Prostate gland (tissue), 2 donors: ENCODE measurements around the gene WDFY2. TPM values are rescaled to one million over a fixed set of nuclear protein-coding genes. Genes with fewer than 3 reads are reported as not detected.
A peak's percentile ranks its signal among the peaks of the same experiment; 100 is the strongest.

Experiments
- DNase-seq: peaks from one replicate; pipeline ENCODE4 v3.0.0-alpha.2; 2019; ENCODE audit warnings: low spot score
- H3K27ac ChIP-seq, 2 donors: fragments of 200-600 bp; sonication (generic); 2 replicates each; pipeline ENCODE4 v1.5.1; 2017 to 2019
- H3K27me3 ChIP-seq: fragments of 200-600 bp; sonication (generic); replicated peaks from 2 replicates; pipeline ENCODE4 v1.5.1; 2019; ENCODE audit not compliant: insufficient read depth
- H3K36me3 ChIP-seq, 2 donors: fragments of 200-600 bp; sonication (generic); 1 replicate in 1 of 2; 2 replicates in 1 of 2; pipeline versions ENCODE4 v1.5.1 to v1.8.1; 2017 to 2019
- H3K4me1 ChIP-seq: fragments of 200-600 bp; sonication (generic); replicated peaks from 2 replicates; pipeline ENCODE4 v1.5.1; 2019
- H3K4me3 ChIP-seq, 2 donors: fragments of 200-600 bp; sonication (generic); 2 replicates each; pipeline ENCODE4 v1.5.1; 2017 to 2019
- H3K9me3 ChIP-seq: fragments of 200-600 bp; sonication (generic); 2 replicates; pipeline ENCODE4 v1.5.1; 2017
- CTCF ChIP-seq, 4 experiments: fragments of 200-600 bp in 2 of 4; fragments of 450-650 bp in 2 of 4; sonication (generic) in 2 of 4; IDR thresholded peaks; 1 replicate in 3 of 4; 2 replicates in 1 of 4; pipeline ENCODE4 v1.5.1; 2016 to 2019; ENCODE audit warnings: antibody characterized with exemption in 4 of 4, mild to moderate bottlenecking in 2 of 4, moderate library complexity in 2 of 4
- POLR2A ChIP-seq: fragments of 450-650 bp; IDR thresholded peaks from one replicate; pipeline ENCODE4 v1.6.1; 2016; ENCODE audit warnings: antibody characterized with exemption, mild to moderate bottlenecking
- POLR2AphosphoS5 ChIP-seq: sonication (generic); formaldehyde crosslinking; IDR thresholded peaks from one replicate; pipeline ENCODE4 v1.6.1; 2017; ENCODE audit warnings: antibody characterized with exemption
- WGBS: methylation state at CpG from one replicate; pipeline ENCODE4 v1.1.5; 2018; 5-methylcytosine and 5-hydroxymethylcytosine counted together
- intact Hi-C: fragments of 100-400 bp; cut with DNase I; formaldehyde crosslinking; loops from one replicate; pipeline ENCODE4 v1.14.2; 2022
- total RNA-seq, 2 donors: library from RNA; depleted of rRNA; stranded (reverse); fragments of >200 nt; gene quantifications; one replicate each; pipeline ENCODE4 v1.1.0, GENCODE V29; 2016

The WDFY2 gene
- total RNA-seq, 2 donors from 2014 or later: 7.9 to 23.2 TPM

- no peaks in the 10 kb centered on the region for H3K27me3 ChIP-seq
- H3K4me3 ChIP-seq: no peak overlapping the region
- TF ChIP-seq POLR2A (no peak), POLR2AphosphoS5 (no peak), CTCF (IDR thresholded peaks at IDR 0.05) (no peak)
- no peaks in the 10 kb centered on the region for H3K9me3 ChIP-seq
- intact Hi-C loops: no loop called here
- DNase-seq: no peak
- no peaks in the 10 kb centered on the region for H3K36me3 ChIP-seq
- WGBS: 89% methylated on average over 8 of the region's 8 CpGs
- H3K27ac ChIP-seq: no peak overlapping the region
- no peaks in the 10 kb centered on the region for H3K4me1 ChIP-seq
Observed at GRCh38 chr13:51767100-51767499, 182.8 kb downstream of the WDFY2 start.

- Histone ChIP-seq H3K4me3 (no peak overlapping the region), H3K27ac (no peak overlapping the region), H3K27me3 (no peaks in the 10 kb centered on the region), H3K36me3 (no peaks in the 10 kb centered on the region), H3K4me1 (no peaks in the 10 kb centered on the region), H3K9me3 (no peaks in the 10 kb centered on the region)
- no peak for DNase-seq
- intact Hi-C loops: no loop called here
- TF ChIP-seq POLR2A (no peak), CTCF (IDR thresholded peaks at IDR 0.05) (no peak), POLR2AphosphoS5 (no peak)
- 91% methylated on average over 15 of the region's 15 CpGs for WGBS
Observed at GRCh38 chr13:51768378-51768921, 184.2 kb downstream of the WDFY2 start.

GRCh38 chr13:51768976-51769375, 184.7 kb downstream of the WDFY2 start:
- intact Hi-C loops: no loop called here
- Histone ChIP-seq H3K4me1 (no peaks in the 10 kb centered on the region), H3K27me3 (no peaks in the 10 kb centered on the region)

GRCh38 chr13:51769455-51770127, 185.3 kb downstream of the WDFY2 start:
- Histone ChIP-seq H3K27me3 (no peaks in the 10 kb centered on the region), H3K4me1 (no peaks in the 10 kb centered on the region), H3K9me3 (no peaks in the 10 kb centered on the region), H3K36me3 (no peaks in the 10 kb centered on the region), H3K4me3 (no peak overlapping the region), H3K27ac (peak overlapping the region; percentile 60 to 76)
- TF ChIP-seq POLR2A: no peak
- TF ChIP-seq CTCF (IDR thresholded peaks at IDR 0.05): no peak
- TF ChIP-seq POLR2AphosphoS5: peak; percentile 91
- 37% methylated on average over 11 of the region's 11 CpGs for WGBS
- intact Hi-C loops: no loop called here
- DNase-seq: peak; percentile 49

More at GRCh38 chr13:51768976-51769375, 184.7 kb downstream of the WDFY2 start:
- Histone ChIP-seq H3K27ac (peak overlapping the region; percentile 60 to 76), H3K4me3 (no peak overlapping the region), H3K36me3 (no peaks in the 10 kb centered on the region), H3K9me3 (no peaks in the 10 kb centered on the region)
- WGBS: 93% methylated on average over 19 of the region's 19 CpGs
- no peak for DNase-seq
- TF ChIP-seq POLR2AphosphoS5: no peak
- no peak for TF ChIP-seq POLR2A
- no peak for TF ChIP-seq CTCF (IDR thresholded peaks at IDR 0.05)

GRCh38 chr13:51770160-51770559, 185.9 kb downstream of the WDFY2 start:
- no peaks in the 10 kb centered on the region for H3K27me3 ChIP-seq
- no peak overlapping the region for H3K4me3 ChIP-seq
- no peaks in the 10 kb centered on the region for H3K36me3 ChIP-seq
- H3K9me3 ChIP-seq: no peaks in the 10 kb centered on the region
- intact Hi-C loops: no loop called here
- DNase-seq: no peak
- H3K27ac ChIP-seq: peak overlapping the region; percentile 60 to 76
- no peaks in the 10 kb centered on the region for H3K4me1 ChIP-seq
- TF ChIP-seq POLR2A (no peak), POLR2AphosphoS5 (no peak), CTCF (IDR thresholded peaks at IDR 0.05) (no peak)
- 75% methylated on average over 6 of the region's 6 CpGs for WGBS
